ENCODE data around the gene ASCC3. TPM values are rescaled to one million over a fixed set of nuclear protein-coding genes. Genes with fewer than 3 reads are reported as not detected.
"Not testable (repeated sequence)": the region's sequence is repeated elsewhere in the genome, so short reads cannot be mapped to it uniquely, and the experiment has no call there.

The ASCC3 gene
- total RNA-seq, 1 donor from 2014 or later: 43.1 TPM

- DNase-seq: no peak
Measured at GRCh38 chr6:100806296-100806695, 74.8 kb downstream of the ASCC3 start.

- DNase-seq: no peak
Measured at GRCh38 chr6:100803264-100804045, 77.7 kb downstream of the ASCC3 start.

- DNase-seq: no peak
Measured at GRCh38 chr6:100801036-100801435, 80.1 kb downstream of the ASCC3 start.

- no peak for DNase-seq
Measured at GRCh38 chr6:100796049-100796823, 84.9 kb downstream of the ASCC3 start.

- DNase-seq: no peak
Measured at GRCh38 chr6:100790084-100790483, 91.0 kb downstream of the ASCC3 start.

- DNase-seq: no peak
Measured at GRCh38 chr6:100785982-100786381, 95.1 kb downstream of the ASCC3 start.

GRCh38 chr6:100780648-100781047 is 100.5 kb downstream of the ASCC3 start:
- DNase-seq: no peak

GRCh38 chr6:100775667-100776066 is 105.5 kb downstream of the ASCC3 start:
- no peak for DNase-seq

GRCh38 chr6:100774681-100775080 is 106.4 kb downstream of the ASCC3 start:
- no peak for DNase-seq

- DNase-seq: no peak
Measured at GRCh38 chr6:100768816-100769351, 112.2 kb downstream of the ASCC3 start.

- no peak for DNase-seq
Measured at GRCh38 chr6:100763617-100764241, 117.4 kb downstream of the ASCC3 start.

- DNase-seq: no peak
Measured at GRCh38 chr6:100761841-100762240, 119.3 kb downstream of the ASCC3 start.

- DNase-seq: not testable (repeated sequence)
Measured at GRCh38 chr6:100758386-100758785, 122.7 kb downstream of the ASCC3 start.

GRCh38 chr6:100753421-100753820 is 127.7 kb downstream of the ASCC3 start:
- DNase-seq: no peak

- DNase-seq: no peak
Measured at GRCh38 chr6:100751590-100751989, 129.5 kb downstream of the ASCC3 start.

- DNase-seq: no peak
Measured at GRCh38 chr6:100745419-100746041, 135.6 kb downstream of the ASCC3 start.

GRCh38 chr6:100740439-100740838 is 140.7 kb downstream of the ASCC3 start:
- DNase-seq: no peak

GRCh38 chr6:100737720-100738119 is 143.4 kb downstream of the ASCC3 start:
- DNase-seq: not testable (repeated sequence)

- no peak for DNase-seq
Measured at GRCh38 chr6:100731411-100731810, 149.7 kb downstream of the ASCC3 start.

GRCh38 chr6:100730001-100730980 is 150.8 kb downstream of the ASCC3 start:
- no peak for DNase-seq

- DNase-seq: no peak
Measured at GRCh38 chr6:100726666-100727065, 154.5 kb downstream of the ASCC3 start.

Measured in skin of body (tissue), 2 donors.